GM12878 (cell line): ENCODE results near the gene OR10G8. TPM values are rescaled to one million over a fixed set of nuclear protein-coding genes. Genes with fewer than 3 reads are reported as not detected.
A peak's percentile ranks its signal among the peaks of the same experiment; 100 is the strongest.

Source experiments
- ATAC-seq: fragments of 200-7000 bp; cut with Tn5 transposase; 3 replicates; pipeline ENCODE4 v1.9.1; 2020; ENCODE audit warnings: mild to moderate bottlenecking, moderate library complexity
- BruUV-seq: library from RNA; stranded (reverse); fragments of 400-500 nt; replicated peaks from 2 replicates; lab custom pipeline; 2021; lab: Mats Ljungman, UMichigan
- CTCF ChIA-PET: fragments of 300-600 bp; sonication (Branson Sonifier 250); formaldehyde crosslinking; extraction: SDS; loops from one replicate; lab custom pipeline; 2021; ENCODE audit warnings: inconsistent platforms; lab: Yijun Ruan, JAX
- POLR2A ChIA-PET: fragments of 350-600 bp; formaldehyde crosslinking; extraction: SDS; loops from one replicate; lab custom pipeline; 2021; ENCODE audit warnings: inconsistent platforms; lab: Charles Lee
- RAD21 ChIA-PET: fragments of 300-600 bp; sonication (Branson Sonifier 250); formaldehyde crosslinking; loops from one replicate; lab custom pipeline; 2023; ENCODE audit warnings: antibody characterized with exemption; ENCODE audit not compliant: unreplicated experiment; lab: Charles Lee
- SMC1A ChIA-PET: fragments of 300-600 bp; sonication (Branson Sonifier 250); formaldehyde crosslinking; loops from one replicate; lab custom pipeline; 2023; ENCODE audit not compliant: unreplicated experiment, uncharacterized antibody; lab: Charles Lee
- DNase-seq: peaks from one replicate; pipeline ENCODE4 v3.0.0-alpha.2; 2011; ENCODE audit warnings: low read depth, low spot score
- FAIRE-seq: peaks from 3 replicates; lab custom pipeline; 2011; peaks lifted over from hg19 to GRCh38; lab: Jason Lieb, UNC
- H2AFZ ChIP-seq: 2 replicates; pipeline ENCODE4 v1.6.0; 2011; ENCODE audit warnings: low read depth, low read length, control low read depth; ENCODE audit not compliant: control insufficient read depth
- H3K27ac ChIP-seq: 2 replicates; pipeline ENCODE4 v1.5.1; 2011; ENCODE audit warnings: control low read depth; ENCODE audit not compliant: control insufficient read depth, insufficient read depth
- H3K27me3 ChIP-seq, 2 experiments: replicated peaks in 1 of 2; 2 replicates each; pipeline versions ENCODE4 v1.6.0 to v1.6.1; 2011; ENCODE audit warnings: low read length in 1 of 2; ENCODE audit not compliant: control insufficient read depth in 2 of 2, insufficient read depth in 2 of 2
- H3K36me3 ChIP-seq, 2 experiments: 2 replicates each; pipeline ENCODE4 v1.5.1; 2011; ENCODE audit warnings: low read length in 1 of 2; ENCODE audit not compliant: control insufficient read depth in 2 of 2, insufficient read depth in 2 of 2
- H3K4me1 ChIP-seq: 2 replicates; pipeline ENCODE4 v1.6.1; 2011; ENCODE audit warnings: mild to moderate bottlenecking, low read length, moderate library complexity, mixed read lengths; ENCODE audit not compliant: control insufficient read depth, insufficient read depth
- H3K4me2 ChIP-seq: 2 replicates; pipeline ENCODE4 v1.6.0; 2011; ENCODE audit warnings: control low read depth; ENCODE audit not compliant: control insufficient read depth, insufficient read depth
- H3K4me3 ChIP-seq: fragments of 200-600 bp; sonication (generic); 2 replicates; pipeline ENCODE4 v1.5.1; 2016
- H3K79me2 ChIP-seq: 2 replicates; pipeline ENCODE4 v1.6.0; 2011; ENCODE audit warnings: low read length; ENCODE audit not compliant: control insufficient read depth, insufficient read depth
- H3K9ac ChIP-seq: 2 replicates; pipeline ENCODE4 v1.8.0; 2011; ENCODE audit warnings: low read length, control low read depth, mixed read lengths; ENCODE audit not compliant: control insufficient read depth, insufficient read depth
- H3K9me3 ChIP-seq: replicated peaks from 3 replicates; pipeline ENCODE4 v1.5.1; 2011; ENCODE audit warnings: mild to moderate bottlenecking, low read length; ENCODE audit not compliant: control insufficient read depth, insufficient read depth
- H4K20me1 ChIP-seq: 2 replicates; pipeline ENCODE4 v1.6.0; 2011; ENCODE audit not compliant: control insufficient read depth, insufficient read depth
- BCL3 ChIP-seq: IDR thresholded peaks from 2 replicates; pipeline ENCODE4 v1.6.1; 2011; ENCODE audit warnings: borderline replicate concordance, low read depth, mild to moderate bottlenecking, moderate library complexity, low read length; ENCODE audit not compliant: insufficient read depth, poor library complexity, severe bottlenecking
- ELK1 ChIP-seq: IDR thresholded peaks from 2 replicates; pipeline ENCODE4 v1.6.1; 2012; ENCODE audit warnings: low read depth, low read length, improper control_type of control experiment
- EP300 ChIP-seq, 2 experiments: fragments of 150-350 bp in 1 of 2; IDR thresholded peaks; 2 replicates each; pipeline ENCODE4 v1.6.1; 2011 to 2012; ENCODE audit warnings: low read depth in 2 of 2, low read length in 2 of 2, borderline replicate concordance in 1 of 2, improper control_type of control experiment in 1 of 2, inconsistent platforms in 1 of 2; ENCODE audit not compliant: control insufficient read depth in 1 of 2
- POLR2AphosphoS5 ChIP-seq: IDR thresholded peaks from 2 replicates; pipeline ENCODE4 v1.6.1; 2011; ENCODE audit warnings: mild to moderate bottlenecking, low read length, inconsistent platforms
- RELA ChIP-seq: fragments of 450-650 bp; IDR thresholded peaks from 2 replicates; pipeline ENCODE4 v1.8.0; 2014; ENCODE audit warnings: borderline replicate concordance; ENCODE audit not compliant: partially characterized antibody
- RFX5 ChIP-seq: IDR thresholded peaks from 2 replicates; pipeline ENCODE4 v1.6.1; 2011; ENCODE audit warnings: low read depth, low read length, improper control_type of control experiment
- SMAD1 ChIP-seq: fragments of 450-650 bp; IDR thresholded peaks from 2 replicates; pipeline ENCODE4 v1.6.1; 2018; ENCODE audit warnings: mild to moderate bottlenecking, low read depth; ENCODE audit not compliant: partially characterized antibody
- SREBF1 ChIP-seq: IDR thresholded peaks from 2 replicates; pipeline ENCODE4 v1.6.1; 2012; ENCODE audit warnings: mild to moderate bottlenecking, low read length
- ZBTB11 ChIP-seq: fragments of 450-650 bp; formaldehyde crosslinking; IDR thresholded peaks from 2 replicates; pipeline ENCODE4 v1.5.0; 2022; ENCODE audit warnings: mild to moderate bottlenecking, missing genetic modification characterization
- WGBS: methylation state at CpG from one replicate; pipeline ENCODE4 v1.1.6; 2016; ENCODE audit warnings: low lambda C conversion rate; ENCODE audit not compliant: insufficient replicate concordance, insufficient coverage; ENCODE audit errors: missing lambda C conversion rate; 5-methylcytosine and 5-hydroxymethylcytosine counted together
- in situ Hi-C: fragments of 300-500 bp; cut with MboI; formaldehyde crosslinking; loops from 9 replicates; pipeline ENCODE4 v1.14.3; 2018; ENCODE audit warnings: mixed read lengths
- intact Hi-C: fragments of 100-400 bp; cut with micrococcal nuclease; formaldehyde crosslinking; loops from one replicate; pipeline ENCODE4 v1.14.2; 2022; ENCODE audit not compliant: unreplicated experiment
- polyA plus RNA-seq, 11 experiments: library from polyadenylated mRNA; depleted of rRNA in 4 of 11; unstranded in 6 of 11; stranded (reverse) in 5 of 11; fragments of >200 nt; fragmentation: Nextera tagmentation in 4 of 11; fragmentation: Illumina TruSeq in 1 of 11; extraction: Ambion mirVana in 4 of 11; extraction: Trizol in 1 of 11; gene quantifications; 1 replicate in 1 of 11; 2 replicates in 10 of 11; pipeline versions ENCODE4 v1.2.1 to v1.2.3, GENCODE V29; 2011 to 2016; ENCODE audit warnings: inconsistent platforms in 2 of 11, missing spikeins in 2 of 11, low read depth in 1 of 11
- total RNA-seq, 4 experiments: library from RNA; depleted of rRNA in 3 of 4; stranded (reverse); fragments of >200 nt in 3 of 4; fragmentation: Illumina TruSeq in 1 of 4; extraction: Trizol in 1 of 4; gene quantifications; 2 replicates each; pipeline versions ENCODE4 v1.2.1 to v1.2.3, GENCODE V29; 2013 to 2021

The OR10G8 gene
- total and polyA plus RNA-seq, 10 of the 15 experiments (the other 5 are each of a cell fraction or from before 2014, with no cell fraction given) = not detected

- CTCF ChIA-PET = no interaction called here
- Histone ChIP-seq H2AFZ (no peak overlapping the region), H3K27me3 (no peaks in the 10 kb centered on the region), H4K20me1 (no peaks in the 10 kb centered on the region), H3K79me2 (no peaks in the 10 kb centered on the region), H3K9ac (no peak overlapping the region), H3K36me3 (no peaks in the 10 kb centered on the region), H3K9me3 (no peaks in the 10 kb centered on the region), H3K27ac (no peak overlapping the region), H3K4me3 (no peak overlapping the region), H3K4me1 (no peaks in the 10 kb centered on the region), H3K4me2 (no peak overlapping the region)
- no TSS peak for BruUV-seq
- POLR2A ChIA-PET = no interaction called here
- WGBS = 0% methylated on average over 1 of the region's 1 CpG
- no peak for TF ChIP-seq SMAD1
- TF ChIP-seq BCL3 = peak; percentile 21
- RAD21 ChIA-PET = no interaction called here
- in situ Hi-C loops (no loop called here), intact Hi-C loops (no loop called here)
- no peak for FAIRE-seq
- DNase-seq = no peak
- no peak for ATAC-seq
- SMC1A ChIA-PET = no interaction called here
These were observed 24.1 kb downstream of the OR10G8 start for GRCh38 chr11:124050748-124051147.

- ATAC-seq = no peak
- POLR2A ChIA-PET = no interaction called here
- RAD21 ChIA-PET = no interaction called here
- Histone ChIP-seq H2AFZ (no peak overlapping the region), H3K27ac (no peak overlapping the region), H3K79me2 (no peaks in the 10 kb centered on the region), H3K4me2 (no peak overlapping the region), H3K27me3 (no peaks in the 10 kb centered on the region), H3K36me3 (no peaks in the 10 kb centered on the region), H3K4me1 (no peaks in the 10 kb centered on the region), H3K9me3 (no peaks in the 10 kb centered on the region), H3K4me3 (no peak overlapping the region), H4K20me1 (no peaks in the 10 kb centered on the region), H3K9ac (no peak overlapping the region)
- intact Hi-C loops = no loop called here
- WGBS = 15% methylated on average over 3 of the region's 3 CpGs
- no peak for FAIRE-seq
- in situ Hi-C loops = no loop called here
- no TSS peak for BruUV-seq
- DNase-seq = no peak
- SMC1A ChIA-PET = no interaction called here
- CTCF ChIA-PET = no interaction called here
- TF ChIP-seq RFX5 = no peak
- no peak for TF ChIP-seq EP300 (IDR thresholded peaks at IDR 0.05; ENCODE audit: borderline replicate concordance in 1 of 2, control insufficient read depth in 1 of 2, low read depth in 2 of 2, low read length in 2 of 2)
- no peak for TF ChIP-seq ZBTB11 (CRISPR knock-in tag)
- TF ChIP-seq SREBF1 = no peak
- no peak for TF ChIP-seq ELK1
- TF ChIP-seq RELA = no peak
- no peak for TF ChIP-seq POLR2AphosphoS5
- no peak for TF ChIP-seq BCL3
These were observed 26.4 kb downstream of the OR10G8 start for GRCh38 chr11:124052966-124053365.
